Esophagus muscularis mucosa (tissue), 4 donors: Measurements from ENCODE around the gene HSD3B7. TPM values are rescaled to one million over a fixed set of nuclear protein-coding genes. Genes with fewer than 3 reads are reported as not detected.
"Not testable (repeated sequence)": the region's sequence is repeated elsewhere in the genome, so short reads cannot be mapped to it uniquely, and the experiment has no call there.

Source experiments
- DNase-seq: peaks from one replicate; pipeline ENCODE4 v3.0.0-alpha.2; 2017; ENCODE audit errors: extremely low spot score
- H3K27ac ChIP-seq, 4 donors: fragments of 200-600 bp; sonication (generic); replicated peaks in 1 of 4; 1 replicate in 3 of 4; 2 replicates in 1 of 4; pipeline ENCODE4 v1.5.1; 2016 to 2019; ENCODE audit warnings: mild to moderate bottlenecking in 1 of 4
- H3K27me3 ChIP-seq, 4 donors: fragments of 200-600 bp; sonication (generic); one replicate each; pipeline versions ENCODE4 v1.5.1 to v1.6.0; 2016 to 2019
- H3K36me3 ChIP-seq, 4 donors: fragments of 200-600 bp; sonication (generic); one replicate each; pipeline ENCODE4 v1.5.1; 2016 to 2019
- H3K4me1 ChIP-seq, 4 donors: fragments of 200-600 bp; sonication (generic); one replicate each; pipeline ENCODE4 v1.5.1; 2016 to 2019
- H3K4me3 ChIP-seq, 4 donors: fragments of 200-600 bp; sonication (generic); 1 replicate in 2 of 4; 2 replicates in 2 of 4; pipeline ENCODE4 v1.5.1; 2016 to 2019; ENCODE audit warnings: mild to moderate bottlenecking in 4 of 4, moderate library complexity in 1 of 4
- H3K9me3 ChIP-seq, 4 donors: fragments of 200-600 bp; sonication (generic); 1 replicate in 3 of 4; 2 replicates in 1 of 4; pipeline ENCODE4 v1.5.1; 2016 to 2019
- CTCF ChIP-seq, 3 experiments: fragments of 200-600 bp in 2 of 3; fragments of 450-650 bp in 1 of 3; sonication (generic) in 2 of 3; IDR thresholded peaks; one replicate each; pipeline ENCODE4 v1.5.1; 2017 to 2019; ENCODE audit warnings: antibody characterized with exemption in 3 of 3, mild to moderate bottlenecking in 2 of 3, moderate library complexity in 1 of 3
- EP300 ChIP-seq: sonication (generic); formaldehyde crosslinking; IDR thresholded peaks from one replicate; pipeline ENCODE4 v1.6.1; 2017; ENCODE audit warnings: antibody characterized with exemption
- POLR2A ChIP-seq: fragments of 450-650 bp; IDR thresholded peaks from one replicate; pipeline ENCODE4 v1.6.1; 2017; ENCODE audit warnings: antibody characterized with exemption, moderate library complexity, mild to moderate bottlenecking, low read depth
- POLR2AphosphoS5 ChIP-seq, 2 donors: sonication (generic); formaldehyde crosslinking; IDR thresholded peaks; one replicate each; pipeline ENCODE4 v1.6.1; 2017; ENCODE audit warnings: antibody characterized with exemption in 2 of 2
- WGBS: methylation state at CpG from one replicate; pipeline ENCODE4 v1.1.5; 2018; 5-methylcytosine and 5-hydroxymethylcytosine counted together
- intact Hi-C: fragments of 100-400 bp; cut with DNase I; formaldehyde crosslinking; loops from one replicate; pipeline ENCODE4 v1.15.1; 2023
- total RNA-seq, 4 donors: library from RNA; depleted of rRNA; stranded (reverse); fragments of >200 nt; gene quantifications; one replicate each; pipeline versions ENCODE4 v1.1.0 to v1.2.1, GENCODE V29; 2016

The HSD3B7 gene
- total RNA-seq, 4 donors from 2014 or later = 15.4 to 33.0 (median 17.9) TPM

GRCh38 chr16:31009120-31009519 lies 24.1 kb downstream of the HSD3B7 start:
- H3K27me3 ChIP-seq = peaks cover 0 to 71% (median 15%) of the 10 kb centered on the region in 4 donors
- H3K9me3 ChIP-seq = no peaks in the 10 kb centered on the region
- DNase-seq = no peak
- H3K4me3 ChIP-seq = no peak overlapping the region
- no peaks in the 10 kb centered on the region for H3K36me3 ChIP-seq
- H3K4me1 ChIP-seq = peaks cover 0 to 13% (median 9%) of the 10 kb centered on the region in 4 donors
- 90% methylated on average over 7 of the region's 7 CpGs for WGBS
- no peak overlapping the region for H3K27ac ChIP-seq
- intact Hi-C loops = no loop called here
- TF ChIP-seq EP300 = no peak
- no peak for TF ChIP-seq POLR2AphosphoS5 (IDR thresholded peaks at IDR 0.05)
- no peak for TF ChIP-seq POLR2A

DNA sequence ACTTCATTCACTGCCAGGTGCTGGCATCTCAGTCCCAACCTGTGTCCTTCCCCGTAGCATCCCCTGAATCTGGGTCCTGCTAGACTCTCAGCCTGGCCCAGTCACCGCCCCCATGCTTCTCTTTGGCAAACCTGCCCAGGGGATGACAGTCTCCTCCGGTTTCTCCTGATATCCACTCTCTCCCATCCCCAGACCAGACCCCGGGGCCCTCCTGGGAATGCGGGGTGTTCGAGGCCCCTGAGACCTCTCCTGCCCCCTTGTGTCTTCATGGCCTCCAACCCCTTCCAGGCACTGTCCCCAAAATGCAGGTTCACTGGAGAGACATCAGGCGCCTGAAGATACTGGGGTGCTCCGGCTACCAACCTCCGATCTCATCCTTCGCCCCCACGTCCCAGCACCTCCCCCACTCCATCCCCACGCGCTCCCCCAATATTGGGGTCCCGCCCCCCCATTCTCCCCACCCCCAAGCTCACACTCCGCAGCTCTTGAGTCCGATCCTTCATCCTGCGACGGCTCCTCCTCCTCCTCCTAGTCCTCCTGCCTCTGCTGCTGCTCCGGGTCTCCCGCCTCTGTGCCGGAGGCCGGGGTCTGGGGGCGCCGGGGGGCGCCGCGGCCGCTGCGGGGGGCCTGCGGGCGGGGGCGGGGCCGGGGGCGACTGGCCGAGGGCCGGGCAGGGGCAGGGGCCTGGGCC lies 25.0 kb downstream of the HSD3B7 start:
- intact Hi-C loops = no loop called here
- TF ChIP-seq CTCF (IDR thresholded peaks at IDR 0.05) = no peak
- TF ChIP-seq POLR2AphosphoS5 (IDR thresholded peaks at IDR 0.05) = no peak
- no peak for TF ChIP-seq EP300
- no peak for TF ChIP-seq POLR2A
- H3K27ac ChIP-seq = no peak overlapping the region
- H3K27me3 ChIP-seq = peaks cover 0 to 75% (median 15%) of the 10 kb centered on the region in 4 donors
- WGBS = 24% methylated on average over 16 of the region's 36 CpGs
- no peaks in the 10 kb centered on the region for H3K36me3 ChIP-seq
- peaks cover 0 to 13% (median 9%) of the 10 kb centered on the region in 4 donors for H3K4me1 ChIP-seq
- no peak for DNase-seq
- peak overlapping the region in 2 of 4 donors; percentile 36 to 47 for H3K4me3 ChIP-seq
- H3K9me3 ChIP-seq = no peaks in the 10 kb centered on the region

GRCh38 chr16:31010585-31011325 lies 25.7 kb downstream of the HSD3B7 start, which contains the start of gene STX1B:
TSS of gene STX1B (minus strand) at chr16:31010638. CDS start at chr16:31010396, 242 bp downstream.
- peaks cover 0 to 13% (median 9%) of the 10 kb centered on the region in 4 donors for H3K4me1 ChIP-seq
- intact Hi-C loops = no loop called here
- peaks cover 0 to 82% (median 15%) of the 10 kb centered on the region in 4 donors for H3K27me3 ChIP-seq
- peak within 1 kb of the TSS in 2 of 4 donors; percentile 36 to 47 for H3K4me3 ChIP-seq
- no peaks in the 10 kb centered on the region for H3K36me3 ChIP-seq
- no peak for TF ChIP-seq POLR2A
- TF ChIP-seq CTCF (IDR thresholded peaks at IDR 0.05) = no peak
- no peak for TF ChIP-seq POLR2AphosphoS5 (IDR thresholded peaks at IDR 0.05)
- no peak for TF ChIP-seq EP300
- 18% methylated on average over 20 of the region's 45 CpGs for WGBS
- no peak within 1 kb of the TSS for H3K27ac ChIP-seq
- no peak for DNase-seq
- no peaks in the 10 kb centered on the region for H3K9me3 ChIP-seq

- H3K27me3 ChIP-seq = peaks cover 0 to 87% (median 15%) of the 10 kb centered on the region in 4 donors
- H3K4me1 ChIP-seq = peaks cover 0 to 13% (median 9%) of the 10 kb centered on the region in 4 donors
- H3K36me3 ChIP-seq, H3K4me3 ChIP-seq, H3K27ac ChIP-seq, H3K9me3 ChIP-seq, DNase-seq, intact Hi-C loops: not testable (repeated sequence)
- WGBS = 96% methylated on average over 7 of the region's 7 CpGs
Observed at GRCh38 chr16:31011815-31012214, 26.8 kb downstream of the HSD3B7 start.

DNA sequence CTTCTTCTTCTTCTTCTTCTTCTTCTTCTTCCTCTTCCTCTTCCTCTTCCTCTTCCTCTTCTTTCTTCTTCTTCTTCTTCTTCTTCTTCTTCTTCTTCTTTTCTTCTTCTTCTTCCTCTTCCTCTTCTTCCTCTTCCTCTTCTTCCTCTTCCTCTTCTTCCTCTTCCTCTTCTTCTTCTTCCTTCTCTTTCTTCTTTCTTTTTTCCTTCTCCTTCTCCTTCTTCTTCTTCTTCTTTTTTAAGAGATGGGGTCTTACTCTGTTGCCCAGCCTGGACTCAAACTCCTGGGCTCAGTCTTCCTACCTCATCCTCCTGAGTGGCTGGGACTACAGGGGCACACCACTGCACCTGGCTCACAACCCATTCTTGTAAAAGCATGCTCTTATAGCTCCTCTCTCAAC lies 28.3 kb downstream of the HSD3B7 start:
- H3K9me3 ChIP-seq, H3K36me3 ChIP-seq, intact Hi-C loops, DNase-seq, H3K27ac ChIP-seq, H3K4me3 ChIP-seq: not testable (repeated sequence)
- H3K4me1 ChIP-seq = peaks cover 0 to 13% (median 9%) of the 10 kb centered on the region in 4 donors
- H3K27me3 ChIP-seq = peaks cover 0 to 72% (median 14%) of the 10 kb centered on the region in 4 donors

DNA sequence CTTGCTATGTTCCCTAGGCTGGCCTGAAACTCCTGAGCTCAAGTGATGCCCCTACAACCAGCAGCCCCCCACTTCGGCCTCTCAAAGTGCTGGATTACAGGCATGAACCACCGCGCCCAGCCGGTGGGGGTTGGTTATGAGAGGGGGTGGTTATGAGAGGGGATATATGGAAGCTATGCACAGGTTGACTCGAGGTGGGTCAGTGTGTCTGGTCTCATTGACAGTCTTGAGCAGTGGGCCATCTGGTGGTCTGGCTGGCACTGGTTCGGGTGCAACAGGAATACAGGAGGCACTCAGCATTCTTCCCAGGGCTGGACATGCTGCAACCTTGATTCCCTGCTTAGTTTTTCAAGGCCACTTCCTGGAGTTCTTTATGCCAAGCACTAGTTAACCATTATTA lies 31.0 kb downstream of the HSD3B7 start:
- TF ChIP-seq EP300 (no peak), POLR2A (no peak), CTCF (IDR thresholded peaks at IDR 0.05) (no peak), POLR2AphosphoS5 (IDR thresholded peaks at IDR 0.05) (no peak)

DNA sequence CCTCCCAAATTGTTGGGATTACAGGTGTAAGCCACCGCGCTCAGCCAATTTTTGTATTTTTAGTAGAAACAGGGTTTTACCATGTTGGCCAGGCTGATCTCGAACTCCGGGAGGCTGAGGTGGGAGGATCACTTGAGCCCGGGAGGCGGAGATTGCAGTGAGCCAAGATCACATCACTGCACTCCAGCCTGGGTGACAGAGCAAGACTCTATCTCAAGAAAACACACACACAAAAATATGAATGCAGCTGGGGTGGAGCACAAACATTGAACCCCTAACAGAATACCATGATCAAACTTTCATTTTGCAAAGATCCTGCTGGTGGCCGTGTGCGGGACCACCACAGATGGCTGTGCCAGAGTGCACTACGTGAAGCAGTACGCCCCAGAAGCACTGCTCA lies 32.7 kb downstream of the HSD3B7 start:
- H3K27ac ChIP-seq, H3K4me3 ChIP-seq, H3K4me1 ChIP-seq, H3K9me3 ChIP-seq, H3K36me3 ChIP-seq, intact Hi-C loops, DNase-seq: not testable (repeated sequence)
- H3K27me3 ChIP-seq = peaks cover 0 to 28% (median 0%) of the 10 kb centered on the region in 4 donors
- 86% methylated on average over 10 of the region's 10 CpGs for WGBS

More for the DNA sequence above, 31.0 kb downstream of the HSD3B7 start:
- Histone ChIP-seq H3K36me3 (no peaks in the 10 kb centered on the region), H3K9me3 (no peaks in the 10 kb centered on the region), H3K4me3 (no peak overlapping the region), H3K27ac (no peak overlapping the region), H3K27me3 (peaks cover 0 to 45% (median 5%) of the 10 kb centered on the region in 4 donors), H3K4me1 (peaks cover 0 to 1% (median under 1%) of the 10 kb centered on the region in 4 donors)
- 74% methylated on average over 6 of the region's 6 CpGs for WGBS
- no peak for DNase-seq
- intact Hi-C loops = no loop called here
